NT2/D1 (cell line): ENCODE data around the gene GUCY1A2.

Experiments used
- SUZ12 ChIP-seq: IDR thresholded peaks from 2 replicates; pipeline ENCODE4 v1.6.1; 2011; ENCODE audit not compliant: insufficient read length, insufficient read depth; ENCODE audit errors: extremely low read depth
- YY1 ChIP-seq: IDR thresholded peaks from 2 replicates; pipeline ENCODE4 v1.6.1; 2011; ENCODE audit not compliant: insufficient read length, insufficient read depth
- ZNF274 ChIP-seq: IDR thresholded peaks from 2 replicates; pipeline ENCODE4 v1.6.1; 2011; ENCODE audit warnings: mild to moderate bottlenecking, low read depth, low read length

- TF ChIP-seq YY1 (no peak), ZNF274 (no peak), SUZ12 (no peak)
Observed at GRCh38 chr11:106724293-106724892, 293.9 kb downstream of the GUCY1A2 start.
